Measurements from ENCODE around the gene GNG13. TPM values are rescaled to one million over a fixed set of nuclear protein-coding genes. Genes with fewer than 3 reads are reported as not detected.

The GNG13 gene
- total RNA-seq, 3 donors from 2014 or later (not counting 1 experiment from before 2014, with no cell fraction given): not detected

GRCh38 chr16:760545-761343 lies 39.8 kb downstream of the GNG13 start, which contains the start of gene MSLN:
Gene MSLN, plus strand, starts transcription at chr16:760734. Its CDS starts 1,947 bp downstream, at chr16:762681.
- Histone ChIP-seq H3K4me3 (ENCODE audit: low read length) (no peak within 1 kb of the TSS), H3K36me3 (ENCODE audit: control insufficient read depth, insufficient read depth, low read length) (no peaks in the 10 kb centered on the region), H3K27me3 (ENCODE audit: control insufficient read depth, insufficient read depth, low read length) (no peaks in the 10 kb centered on the region), H3K9me3 (ENCODE audit: control insufficient read depth, insufficient read depth, low read length) (no peaks in the 10 kb centered on the region), H3K27ac (ENCODE audit: low read length) (no peak within 1 kb of the TSS), H3K4me1 (ENCODE audit: control insufficient read depth, insufficient read depth, low read length) (no peaks in the 10 kb centered on the region)
- peaks cover 0 to 5% of the 10 kb centered on the region in 2 donors for H3K4me1 Mint-ChIP-seq
- peaks cover 3 to 14% of the 10 kb centered on the region in 2 donors for H3K27me3 Mint-ChIP-seq (ENCODE audit: low read depth in 2 of 2)
- TF ChIP-seq CTCF (IDR thresholded peaks at IDR 0.05): no peak
- DNase-seq: no peak
- intact Hi-C loops (cut with micrococcal nuclease): no loop called here
- WGBS (ENCODE audit: insufficient coverage): 87% methylated on average over 37 of the region's 37 CpGs
- no peaks in the 10 kb centered on the region for H3K36me3 Mint-ChIP-seq
- H3K27ac Mint-ChIP-seq: no peak within 1 kb of the TSS
- no peak for ATAC-seq
- no peak within 1 kb of the TSS for H3K4me3 Mint-ChIP-seq
- no peaks in the 10 kb centered on the region for H3K9me3 Mint-ChIP-seq

- peaks cover 0 to 5% of the 10 kb centered on the region in 2 donors for H3K4me1 Mint-ChIP-seq
Measured at GRCh38 chr16:760065-760464, 40.5 kb downstream of the GNG13 start.

GRCh38 chr16:759110-759910 lies 41.2 kb downstream of the GNG13 start:
- Mint-ChIP-seq H3K27ac (no peak overlapping the region), H3K4me1 (peaks cover 0 to 5% of the 10 kb centered on the region in 2 donors), H3K36me3 (no peaks in the 10 kb centered on the region), H3K27me3 (ENCODE audit: low read depth in 2 of 2) (peaks cover 3 to 14% of the 10 kb centered on the region in 2 donors), H3K9me3 (no peaks in the 10 kb centered on the region), H3K4me3 (no peak overlapping the region)
- intact Hi-C loops (cut with micrococcal nuclease): no loop called here
- TF ChIP-seq CTCF (IDR thresholded peaks at IDR 0.05): no peak
- DNase-seq (no peak), ATAC-seq (no peak)
- Histone ChIP-seq H3K27ac (ENCODE audit: low read length) (no peak overlapping the region), H3K4me1 (ENCODE audit: control insufficient read depth, insufficient read depth, low read length) (no peaks in the 10 kb centered on the region), H3K4me3 (ENCODE audit: low read length) (no peak overlapping the region), H3K27me3 (ENCODE audit: control insufficient read depth, insufficient read depth, low read length) (no peaks in the 10 kb centered on the region), H3K36me3 (ENCODE audit: control insufficient read depth, insufficient read depth, low read length) (no peaks in the 10 kb centered on the region), H3K9me3 (ENCODE audit: control insufficient read depth, insufficient read depth, low read length) (no peaks in the 10 kb centered on the region)
- 96% methylated on average over 34 of the region's 34 CpGs for WGBS (ENCODE audit: insufficient coverage)

More at GRCh38 chr16:760065-760464, 40.5 kb downstream of the GNG13 start:
- Histone ChIP-seq H3K4me1 (ENCODE audit: control insufficient read depth, insufficient read depth, low read length) (no peaks in the 10 kb centered on the region), H3K36me3 (ENCODE audit: control insufficient read depth, insufficient read depth, low read length) (no peaks in the 10 kb centered on the region), H3K9me3 (ENCODE audit: control insufficient read depth, insufficient read depth, low read length) (no peaks in the 10 kb centered on the region), H3K27me3 (ENCODE audit: control insufficient read depth, insufficient read depth, low read length) (no peaks in the 10 kb centered on the region), H3K27ac (ENCODE audit: low read length) (no peak overlapping the region), H3K4me3 (ENCODE audit: low read length) (no peak overlapping the region)
- Mint-ChIP-seq H3K27me3 (ENCODE audit: low read depth in 2 of 2) (peaks cover 3 to 14% of the 10 kb centered on the region in 2 donors), H3K36me3 (no peaks in the 10 kb centered on the region), H3K9me3 (no peaks in the 10 kb centered on the region), H3K27ac (no peak overlapping the region), H3K4me3 (no peak overlapping the region)
- DNase-seq: no peak
- 88% methylated on average over 15 of the region's 15 CpGs for WGBS (ENCODE audit: insufficient coverage)
- TF ChIP-seq CTCF (IDR thresholded peaks at IDR 0.05): no peak
- intact Hi-C loops (cut with micrococcal nuclease): no loop called here
- no peak for ATAC-seq
